SK-N-SH treated with all-trans-retinoic acid at 6 μM for 48 hours (cell line): ENCODE data around the gene RIMS4.

Experiments
- ARNTL ChIP-seq: fragments of 450-650 bp; formaldehyde crosslinking; IDR thresholded peaks from 2 replicates; pipeline ENCODE4 v1.5.0; 2020; ENCODE audit warnings: low read depth, mild to moderate bottlenecking, moderate library complexity, borderline replicate concordance
- CSDC2 ChIP-seq: fragments of 250-450 bp; sonication (Bioruptor Pico); IDR thresholded peaks from 2 replicates; pipeline ENCODE4 v1.5.0; 2020; ENCODE audit warnings: mild to moderate bottlenecking, moderate library complexity
- ESRRG ChIP-seq: fragments of 250-450 bp; sonication (Bioruptor Pico); IDR thresholded peaks from 2 replicates; pipeline ENCODE4 v1.6.1; 2021; ENCODE audit warnings: mild to moderate bottlenecking
- GLIS3 ChIP-seq: fragments of 250-450 bp; sonication (Bioruptor Pico); IDR thresholded peaks from 2 replicates; pipeline ENCODE4 v1.5.0; 2020; ENCODE audit warnings: mild to moderate bottlenecking, moderate library complexity
- ISL1 ChIP-seq: fragments of 250-450 bp; sonication (Bioruptor Pico); IDR thresholded peaks from 2 replicates; pipeline ENCODE4 v2.1.2; 2022; ENCODE audit warnings: mild to moderate bottlenecking, moderate library complexity
- OSR1 ChIP-seq: fragments of 250-450 bp; sonication (Bioruptor Pico); IDR thresholded peaks from 2 replicates; pipeline ENCODE4 v1.8.0; 2022; ENCODE audit warnings: moderate library complexity, mild to moderate bottlenecking, inconsistent platforms
- RARB ChIP-seq: fragments of 250-450 bp; sonication (Bioruptor Pico); IDR thresholded peaks from 2 replicates; pipeline ENCODE4 v1.8.0; 2021; ENCODE audit warnings: mild to moderate bottlenecking, moderate library complexity
- SNAI2 ChIP-seq: fragments of 250-450 bp; sonication (Bioruptor Pico); IDR thresholded peaks from 2 replicates; pipeline ENCODE4 v1.5.0; 2020; ENCODE audit warnings: mild to moderate bottlenecking, moderate library complexity
- TOX ChIP-seq: fragments of 250-450 bp; sonication (Bioruptor Pico); IDR thresholded peaks from 2 replicates; pipeline ENCODE4 v1.8.0; 2021; ENCODE audit warnings: mild to moderate bottlenecking, moderate library complexity, borderline replicate concordance
- ZFP30 ChIP-seq: fragments of 450-650 bp; formaldehyde crosslinking; IDR thresholded peaks from 2 replicates; pipeline ENCODE4 v1.5.0; 2022; ENCODE audit warnings: mild to moderate bottlenecking, moderate library complexity
- ZNF8 ChIP-seq: fragments of 450-650 bp; formaldehyde crosslinking; IDR thresholded peaks from 2 replicates; pipeline ENCODE4 v1.5.0; 2020; ENCODE audit warnings: mild to moderate bottlenecking, moderate library complexity
- TF ChIP-seq, protein P1 (sequence below): fragments of 250-450 bp; sonication (Bioruptor Pico); IDR thresholded peaks from 2 replicates; pipeline ENCODE4 v1.8.0; 2020; ENCODE audit warnings: mild to moderate bottlenecking, moderate library complexity, borderline replicate concordance
- TF ChIP-seq, protein P2 (sequence below): fragments of 250-450 bp; sonication (Bioruptor Pico); IDR thresholded peaks from 2 replicates; pipeline ENCODE4 v1.5.1; 2021; ENCODE audit warnings: mild to moderate bottlenecking, moderate library complexity
- TF ChIP-seq, protein P3 (sequence below): fragments of 250-450 bp; sonication (Bioruptor Pico); IDR thresholded peaks from 2 replicates; pipeline ENCODE4 v1.8.0; 2021; ENCODE audit warnings: low read depth, mild to moderate bottlenecking, moderate library complexity, borderline replicate concordance

DNA sequence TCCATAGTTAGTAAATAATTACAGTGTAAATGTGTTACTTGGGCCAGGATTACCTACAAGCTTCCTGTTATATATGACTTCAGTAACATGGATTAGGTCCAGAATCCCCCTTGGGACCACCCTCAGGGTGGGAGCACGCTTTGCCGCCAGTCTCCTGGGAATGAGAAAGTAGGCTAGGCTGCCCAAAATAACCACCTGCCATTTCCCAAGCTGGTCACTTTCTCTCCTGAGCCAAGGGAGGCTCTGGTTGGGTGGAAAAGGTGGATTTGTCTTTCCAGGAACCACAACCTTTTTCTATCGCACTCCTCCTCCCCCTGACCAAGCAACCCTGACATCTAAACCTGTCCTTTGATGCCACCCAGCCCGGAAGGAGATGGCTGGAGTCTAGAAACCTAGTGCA, 9.6 kb upstream of the RIMS4 start:
- TF ChIP-seq ARNTL (no peak), ZNF8 (no peak), GLIS3 (CRISPR knock-in tag) (no peak), ZFP30 (CRISPR knock-in tag) (no peak), ISL1 (CRISPR knock-in tag) (no peak), SNAI2 (no peak), RARB (CRISPR knock-in tag) (no peak), ESRRG (CRISPR knock-in tag) (no peak), TOX (no peak), CSDC2 (CRISPR knock-in tag) (no peak), OSR1 (CRISPR knock-in tag) (no peak)
- TF ChIP-seq, protein P1, sequence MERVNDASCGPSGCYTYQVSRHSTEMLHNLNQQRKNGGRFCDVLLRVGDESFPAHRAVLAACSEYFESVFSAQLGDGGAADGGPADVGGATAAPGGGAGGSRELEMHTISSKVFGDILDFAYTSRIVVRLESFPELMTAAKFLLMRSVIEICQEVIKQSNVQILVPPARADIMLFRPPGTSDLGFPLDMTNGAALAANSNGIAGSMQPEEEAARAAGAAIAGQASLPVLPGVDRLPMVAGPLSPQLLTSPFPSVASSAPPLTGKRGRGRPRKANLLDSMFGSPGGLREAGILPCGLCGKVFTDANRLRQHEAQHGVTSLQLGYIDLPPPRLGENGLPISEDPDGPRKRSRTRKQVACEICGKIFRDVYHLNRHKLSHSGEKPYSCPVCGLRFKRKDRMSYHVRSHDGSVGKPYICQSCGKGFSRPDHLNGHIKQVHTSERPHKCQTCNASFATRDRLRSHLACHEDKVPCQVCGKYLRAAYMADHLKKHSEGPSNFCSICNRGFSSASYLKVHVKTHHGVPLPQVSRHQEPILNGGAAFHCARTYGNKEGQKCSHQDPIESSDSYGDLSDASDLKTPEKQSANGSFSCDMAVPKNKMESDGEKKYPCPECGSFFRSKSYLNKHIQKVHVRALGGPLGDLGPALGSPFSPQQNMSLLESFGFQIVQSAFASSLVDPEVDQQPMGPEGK: no peak
- TF ChIP-seq, protein P2, sequence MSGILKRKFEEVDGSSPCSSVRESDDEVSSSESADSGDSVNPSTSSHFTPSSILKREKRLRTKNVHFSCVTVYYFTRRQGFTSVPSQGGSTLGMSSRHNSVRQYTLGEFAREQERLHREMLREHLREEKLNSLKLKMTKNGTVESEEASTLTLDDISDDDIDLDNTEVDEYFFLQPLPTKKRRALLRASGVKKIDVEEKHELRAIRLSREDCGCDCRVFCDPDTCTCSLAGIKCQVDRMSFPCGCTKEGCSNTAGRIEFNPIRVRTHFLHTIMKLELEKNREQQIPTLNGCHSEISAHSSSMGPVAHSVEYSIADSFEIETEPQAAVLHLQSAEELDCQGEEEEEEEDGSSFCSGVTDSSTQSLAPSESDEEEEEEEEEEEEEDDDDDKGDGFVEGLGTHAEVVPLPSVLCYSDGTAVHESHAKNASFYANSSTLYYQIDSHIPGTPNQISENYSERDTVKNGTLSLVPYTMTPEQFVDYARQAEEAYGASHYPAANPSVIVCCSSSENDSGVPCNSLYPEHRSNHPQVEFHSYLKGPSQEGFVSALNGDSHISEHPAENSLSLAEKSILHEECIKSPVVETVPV (CRISPR knock-in tag): no peak
- TF ChIP-seq, protein P3, sequence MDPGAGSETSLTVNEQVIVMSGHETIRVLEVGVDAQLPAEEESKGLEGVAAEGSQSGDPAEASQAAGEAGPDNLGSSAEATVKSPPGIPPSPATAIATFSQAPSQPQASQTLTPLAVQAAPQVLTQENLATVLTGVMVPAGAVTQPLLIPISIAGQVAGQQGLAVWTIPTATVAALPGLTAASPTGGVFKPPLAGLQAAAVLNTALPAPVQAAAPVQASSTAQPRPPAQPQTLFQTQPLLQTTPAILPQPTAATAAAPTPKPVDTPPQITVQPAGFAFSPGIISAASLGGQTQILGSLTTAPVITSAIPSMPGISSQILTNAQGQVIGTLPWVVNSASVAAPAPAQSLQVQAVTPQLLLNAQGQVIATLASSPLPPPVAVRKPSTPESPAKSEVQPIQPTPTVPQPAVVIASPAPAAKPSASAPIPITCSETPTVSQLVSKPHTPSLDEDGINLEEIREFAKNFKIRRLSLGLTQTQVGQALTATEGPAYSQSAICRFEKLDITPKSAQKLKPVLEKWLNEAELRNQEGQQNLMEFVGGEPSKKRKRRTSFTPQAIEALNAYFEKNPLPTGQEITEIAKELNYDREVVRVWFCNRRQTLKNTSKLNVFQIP (CRISPR knock-in tag): no peak
